Lower leg skin (tissue), 3 donors: Measurements from ENCODE around the gene SMPDL3B.

Experiments
- POLR2A ChIP-seq, 2 donors: fragments of 450-650 bp; IDR thresholded peaks; one replicate each; pipeline ENCODE4 v1.6.1; 2016 to 2017; ENCODE audit warnings: antibody characterized with exemption in 2 of 2, mild to moderate bottlenecking in 1 of 2, moderate library complexity in 1 of 2
- TF ChIP-seq, protein P1 (sequence below), 3 donors: fragments of 450-650 bp; IDR thresholded peaks; one replicate each; pipeline ENCODE4 v1.5.1; 2016; ENCODE audit warnings: antibody characterized with exemption in 3 of 3, mild to moderate bottlenecking in 3 of 3, moderate library complexity in 2 of 3

DNA sequence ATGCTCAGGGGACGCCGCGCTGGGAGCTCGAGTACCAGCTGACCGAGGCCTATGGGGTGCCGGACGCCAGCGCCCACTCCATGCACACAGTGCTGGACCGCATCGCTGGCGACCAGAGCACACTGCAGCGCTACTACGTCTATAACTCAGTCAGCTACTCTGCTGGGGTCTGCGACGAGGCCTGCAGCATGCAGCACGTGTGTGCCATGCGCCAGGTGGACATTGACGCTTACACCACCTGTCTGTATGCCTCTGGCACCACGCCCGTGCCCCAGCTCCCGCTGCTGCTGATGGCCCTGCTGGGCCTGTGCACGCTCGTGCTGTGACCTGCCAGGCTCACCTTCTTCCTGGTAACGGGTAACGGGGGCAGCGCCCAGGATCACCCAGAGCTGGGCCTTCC lies 23.7 kb downstream of the SMPDL3B start:
- TF ChIP-seq, protein P1, sequence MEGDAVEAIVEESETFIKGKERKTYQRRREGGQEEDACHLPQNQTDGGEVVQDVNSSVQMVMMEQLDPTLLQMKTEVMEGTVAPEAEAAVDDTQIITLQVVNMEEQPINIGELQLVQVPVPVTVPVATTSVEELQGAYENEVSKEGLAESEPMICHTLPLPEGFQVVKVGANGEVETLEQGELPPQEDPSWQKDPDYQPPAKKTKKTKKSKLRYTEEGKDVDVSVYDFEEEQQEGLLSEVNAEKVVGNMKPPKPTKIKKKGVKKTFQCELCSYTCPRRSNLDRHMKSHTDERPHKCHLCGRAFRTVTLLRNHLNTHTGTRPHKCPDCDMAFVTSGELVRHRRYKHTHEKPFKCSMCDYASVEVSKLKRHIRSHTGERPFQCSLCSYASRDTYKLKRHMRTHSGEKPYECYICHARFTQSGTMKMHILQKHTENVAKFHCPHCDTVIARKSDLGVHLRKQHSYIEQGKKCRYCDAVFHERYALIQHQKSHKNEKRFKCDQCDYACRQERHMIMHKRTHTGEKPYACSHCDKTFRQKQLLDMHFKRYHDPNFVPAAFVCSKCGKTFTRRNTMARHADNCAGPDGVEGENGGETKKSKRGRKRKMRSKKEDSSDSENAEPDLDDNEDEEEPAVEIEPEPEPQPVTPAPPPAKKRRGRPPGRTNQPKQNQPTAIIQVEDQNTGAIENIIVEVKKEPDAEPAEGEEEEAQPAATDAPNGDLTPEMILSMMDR (IDR thresholded peaks at IDR 0.05), result no peak
- TF ChIP-seq POLR2A (IDR thresholded peaks at IDR 0.05), result no peak
